Fibroblast of villous mesenchyme (primary cell): ENCODE results near the gene PSMB10. TPM values are rescaled to one million over a fixed set of nuclear protein-coding genes. Genes with fewer than 3 reads are reported as not detected.
"Not testable (repeated sequence)": the region's sequence is repeated elsewhere in the genome, so short reads cannot be mapped to it uniquely, and the experiment has no call there.

ENCODE experiments used
- DNase-seq: peaks from one replicate; pipeline ENCODE4 v3.0.0-alpha.2; 2010; ENCODE audit warnings: low read depth
- H3K4me3 ChIP-seq: 2 replicates; pipeline ENCODE4 v1.5.1; 2011; ENCODE audit warnings: low read depth, mild to moderate bottlenecking, low read length
- total RNA-seq: library from RNA; depleted of rRNA; stranded (reverse); fragments of >200 nt; gene quantifications from 2 replicates; pipeline ENCODE4 v1.2.3, GENCODE V29; 2012
- TF ChIP-seq, protein P1 (sequence below): IDR thresholded peaks from 2 replicates; pipeline ENCODE4 v1.5.1; 2012; ENCODE audit warnings: low read depth, mild to moderate bottlenecking, low read length; ENCODE audit not compliant: insufficient read depth

The PSMB10 gene
- total RNA-seq, 1 donor = 54.0 TPM

DNA sequence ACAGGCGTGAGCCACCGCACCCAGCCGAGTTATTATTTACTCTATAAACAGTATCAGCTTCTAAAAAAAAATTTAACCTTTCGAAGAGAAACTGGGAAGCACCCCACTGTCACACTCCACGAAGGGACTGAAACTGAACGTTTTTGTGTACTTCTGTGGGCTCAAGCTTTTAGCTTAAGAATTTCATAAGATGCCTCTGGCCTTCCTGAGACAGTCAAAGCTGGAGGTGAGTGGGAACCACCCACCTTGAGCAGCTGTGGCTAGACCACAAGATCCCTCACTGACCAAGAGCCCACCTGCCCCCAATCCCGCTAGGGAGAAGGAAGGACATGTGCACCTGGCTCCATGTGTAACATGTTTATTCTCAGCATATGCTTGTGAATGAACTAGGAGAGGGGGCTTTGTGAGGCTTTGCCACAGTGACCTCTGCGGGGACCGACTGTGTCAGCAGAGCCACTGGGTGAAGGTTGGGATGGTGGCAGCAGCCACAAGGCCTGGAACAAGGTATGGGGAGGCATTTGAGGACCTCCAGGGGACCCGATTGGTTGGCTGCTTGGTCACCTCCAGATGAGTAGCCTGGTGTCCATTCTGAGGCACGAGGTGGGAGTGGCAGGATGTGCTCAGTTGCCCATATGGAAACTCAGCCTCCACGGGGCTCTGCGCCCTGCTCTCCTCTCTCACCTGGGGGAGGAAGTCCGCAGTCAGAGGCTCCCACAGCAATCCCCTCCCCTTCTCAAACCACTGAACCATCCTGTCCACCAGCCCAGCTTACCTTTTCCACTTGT lies 38.9 kb upstream of the PSMB10 start:
- no peak overlapping the region for H3K4me3 ChIP-seq
- no peak for DNase-seq
- TF ChIP-seq, protein P1, sequence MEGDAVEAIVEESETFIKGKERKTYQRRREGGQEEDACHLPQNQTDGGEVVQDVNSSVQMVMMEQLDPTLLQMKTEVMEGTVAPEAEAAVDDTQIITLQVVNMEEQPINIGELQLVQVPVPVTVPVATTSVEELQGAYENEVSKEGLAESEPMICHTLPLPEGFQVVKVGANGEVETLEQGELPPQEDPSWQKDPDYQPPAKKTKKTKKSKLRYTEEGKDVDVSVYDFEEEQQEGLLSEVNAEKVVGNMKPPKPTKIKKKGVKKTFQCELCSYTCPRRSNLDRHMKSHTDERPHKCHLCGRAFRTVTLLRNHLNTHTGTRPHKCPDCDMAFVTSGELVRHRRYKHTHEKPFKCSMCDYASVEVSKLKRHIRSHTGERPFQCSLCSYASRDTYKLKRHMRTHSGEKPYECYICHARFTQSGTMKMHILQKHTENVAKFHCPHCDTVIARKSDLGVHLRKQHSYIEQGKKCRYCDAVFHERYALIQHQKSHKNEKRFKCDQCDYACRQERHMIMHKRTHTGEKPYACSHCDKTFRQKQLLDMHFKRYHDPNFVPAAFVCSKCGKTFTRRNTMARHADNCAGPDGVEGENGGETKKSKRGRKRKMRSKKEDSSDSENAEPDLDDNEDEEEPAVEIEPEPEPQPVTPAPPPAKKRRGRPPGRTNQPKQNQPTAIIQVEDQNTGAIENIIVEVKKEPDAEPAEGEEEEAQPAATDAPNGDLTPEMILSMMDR = no peak

DNA sequence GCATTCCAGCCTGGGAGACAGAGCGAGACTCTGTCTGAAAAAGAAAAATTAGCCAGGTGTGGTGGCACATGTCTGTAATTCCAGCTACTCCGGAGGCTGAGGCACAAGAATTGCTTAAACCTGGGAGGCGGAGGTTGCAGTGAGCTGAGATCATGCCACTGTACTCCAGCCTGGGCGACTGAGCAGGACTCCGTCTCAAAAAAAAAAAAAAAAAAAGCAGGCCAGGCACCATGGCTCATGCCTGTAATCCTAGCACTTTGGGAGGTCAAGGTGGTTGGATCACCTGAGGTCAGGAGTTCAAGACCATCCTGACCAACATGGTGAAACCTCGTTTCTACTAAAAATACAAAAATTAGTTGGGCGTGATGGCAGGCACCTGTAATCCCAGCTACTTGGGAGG lies 35.6 kb upstream of the PSMB10 start:
- not testable (repeated sequence) for DNase-seq, H3K4me3 ChIP-seq

DNA sequence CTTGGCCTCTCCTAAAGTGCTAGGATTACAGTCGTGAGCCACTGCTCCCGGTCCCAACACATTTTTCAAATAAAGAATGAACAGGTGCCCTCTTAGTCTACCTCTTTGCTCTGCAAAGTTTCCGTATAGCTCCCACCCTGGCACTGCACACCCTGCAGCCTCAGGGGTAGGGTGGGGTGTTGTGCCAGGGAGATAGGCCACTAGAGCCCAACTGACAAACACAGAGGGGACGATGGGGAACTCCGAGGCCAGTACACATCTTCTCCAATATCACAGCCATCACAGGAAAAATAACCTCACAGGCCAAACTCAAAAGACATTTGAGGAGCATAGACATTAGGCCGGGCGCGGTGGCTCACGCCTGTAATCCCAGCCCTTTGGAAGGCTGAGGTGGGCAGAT lies 34.5 kb upstream of the PSMB10 start:
- H3K4me3 ChIP-seq = no peak overlapping the region
- TF ChIP-seq, protein P1 = no peak

GRCh38 chr16:67969254-67970039 lies 32.8 kb upstream of the PSMB10 start:
- H3K4me3 ChIP-seq = peak overlapping the region; percentile 96
- DNase-seq = peak; percentile 35
- TF ChIP-seq, protein P1 = no peak

More for the DNA sequence above, 34.5 kb upstream of the PSMB10 start:
- no peak for DNase-seq

- peak; percentile 72 for DNase-seq
- peak within 1 kb of the TSS; percentile 96 for H3K4me3 ChIP-seq
- TF ChIP-seq, protein P1 = no peak
Observed at GRCh38 chr16:67968400-67969253, 32.0 kb upstream of the PSMB10 start, which contains the start of gene SLC12A4. TSS of gene SLC12A4 (minus strand) at chr16:67968637. CDS start at chr16:67968553, 84 bp downstream.

- DNase-seq = peak; percentile 50
- peak overlapping the region; percentile 96 for H3K4me3 ChIP-seq
- TF ChIP-seq, protein P1 = no peak
Observed at GRCh38 chr16:67967958-67968399, 31.3 kb upstream of the PSMB10 start.
